ENCODE results near the gene GGCX.

The GGCX gene

GRCh38 chr2:85591563-85591962 lies 30.3 kb upstream of the GGCX start:
- peaks cover 2% of the 10 kb centered on the region for H3K4me1 ChIP-seq (ENCODE audit: insufficient read depth, insufficient read length)

GRCh38 chr2:85590950-85591349 lies 29.7 kb upstream of the GGCX start:
- no peaks in the 10 kb centered on the region for H3K9me3 ChIP-seq (ENCODE audit: insufficient read depth, low read length)
- H3K36me3 ChIP-seq (ENCODE audit: insufficient read depth, insufficient read length, low read length) = no peaks in the 10 kb centered on the region
- no peak overlapping the region for H3K4me3 ChIP-seq (ENCODE audit: insufficient read length, low read depth)
- H3K9ac ChIP-seq (ENCODE audit: insufficient read length, low read depth) = no peak overlapping the region
- DNase-seq (ENCODE audit: low read depth, low spot score) = no peak
- no peak for TF ChIP-seq YY1 (IDR thresholded peaks at IDR 0.05; ENCODE audit: insufficient read depth, insufficient read length)
- H3K27me3 ChIP-seq (ENCODE audit: insufficient read depth, insufficient read length) = peaks cover 4% of the 10 kb centered on the region
- peaks cover 2% of the 10 kb centered on the region for H3K4me1 ChIP-seq (ENCODE audit: insufficient read depth, insufficient read length)

More at GRCh38 chr2:85591563-85591962, 30.3 kb upstream of the GGCX start:
- no peak for TF ChIP-seq YY1 (IDR thresholded peaks at IDR 0.05; ENCODE audit: insufficient read depth, insufficient read length)
- TF ChIP-seq SUZ12 (IDR thresholded peaks at IDR 0.05; ENCODE audit: extremely low read depth, insufficient read depth, insufficient read length) = no peak
- no peak for TF ChIP-seq ZNF274 (IDR thresholded peaks at IDR 0.05; ENCODE audit: low read depth, low read length)
- DNase-seq (ENCODE audit: low read depth, low spot score) = no peak
- H3K27me3 ChIP-seq (ENCODE audit: insufficient read depth, insufficient read length) = peaks cover under 1% of the 10 kb centered on the region
- no peak overlapping the region for H3K4me3 ChIP-seq (ENCODE audit: insufficient read length, low read depth)
- no peaks in the 10 kb centered on the region for H3K9me3 ChIP-seq (ENCODE audit: insufficient read depth, low read length)
- H3K36me3 ChIP-seq (ENCODE audit: insufficient read depth, insufficient read length, low read length) = peaks cover 2% of the 10 kb centered on the region
- H3K9ac ChIP-seq (ENCODE audit: insufficient read length, low read depth) = no peak overlapping the region

- peaks cover 4% of the 10 kb centered on the region for H3K4me1 ChIP-seq (ENCODE audit: insufficient read depth, insufficient read length)
- no peak for DNase-seq (ENCODE audit: low read depth, low spot score)
- H3K36me3 ChIP-seq (ENCODE audit: insufficient read depth, insufficient read length, low read length) = no peaks in the 10 kb centered on the region
- TF ChIP-seq SUZ12 (IDR thresholded peaks at IDR 0.05; ENCODE audit: extremely low read depth, insufficient read depth, insufficient read length) = no peak
- no peak for TF ChIP-seq ZNF274 (IDR thresholded peaks at IDR 0.05; ENCODE audit: low read depth, low read length)
- no peak for TF ChIP-seq YY1 (IDR thresholded peaks at IDR 0.05; ENCODE audit: insufficient read depth, insufficient read length)
- no peak overlapping the region for H3K9ac ChIP-seq (ENCODE audit: insufficient read length, low read depth)
- no peaks in the 10 kb centered on the region for H3K9me3 ChIP-seq (ENCODE audit: insufficient read depth, low read length)
- no peak overlapping the region for H3K4me3 ChIP-seq (ENCODE audit: insufficient read length, low read depth)
- peaks cover 12% of the 10 kb centered on the region for H3K27me3 ChIP-seq (ENCODE audit: insufficient read depth, insufficient read length)
Measured at GRCh38 chr2:85589982-85590791, 28.9 kb upstream of the GGCX start.

- H3K9me3 ChIP-seq (ENCODE audit: insufficient read depth, low read length) = no peaks in the 10 kb centered on the region
- no peak for TF ChIP-seq SUZ12 (IDR thresholded peaks at IDR 0.05; ENCODE audit: extremely low read depth, insufficient read depth, insufficient read length)
- TF ChIP-seq YY1 (IDR thresholded peaks at IDR 0.05; ENCODE audit: insufficient read depth, insufficient read length) = no peak
- TF ChIP-seq ZNF274 (IDR thresholded peaks at IDR 0.05; ENCODE audit: low read depth, low read length) = no peak
- peaks cover 7% of the 10 kb centered on the region for H3K4me1 ChIP-seq (ENCODE audit: insufficient read depth, insufficient read length)
- no peak overlapping the region for H3K9ac ChIP-seq (ENCODE audit: insufficient read length, low read depth)
- no peak for DNase-seq (ENCODE audit: low read depth, low spot score)
- H3K27me3 ChIP-seq (ENCODE audit: insufficient read depth, insufficient read length) = peaks cover 22% of the 10 kb centered on the region
- H3K36me3 ChIP-seq (ENCODE audit: insufficient read depth, insufficient read length, low read length) = no peaks in the 10 kb centered on the region
- no peak overlapping the region for H3K4me3 ChIP-seq (ENCODE audit: insufficient read length, low read depth)
Measured at GRCh38 chr2:85589181-85589580, 27.9 kb upstream of the GGCX start.

- no peak for DNase-seq (ENCODE audit: low read depth, low spot score)
- TF ChIP-seq YY1 (IDR thresholded peaks at IDR 0.05; ENCODE audit: insufficient read depth, insufficient read length) (no peak), ZNF274 (IDR thresholded peaks at IDR 0.05; ENCODE audit: low read depth, low read length) (no peak), SUZ12 (IDR thresholded peaks at IDR 0.05; ENCODE audit: extremely low read depth, insufficient read depth, insufficient read length) (no peak)
- no peaks in the 10 kb centered on the region for H3K9me3 ChIP-seq (ENCODE audit: insufficient read depth, low read length)
- H3K36me3 ChIP-seq (ENCODE audit: insufficient read depth, insufficient read length, low read length) = no peaks in the 10 kb centered on the region
- no peak overlapping the region for H3K4me3 ChIP-seq (ENCODE audit: insufficient read length, low read depth)
- H3K4me1 ChIP-seq (ENCODE audit: insufficient read depth, insufficient read length) = peaks cover 7% of the 10 kb centered on the region
- H3K27me3 ChIP-seq (ENCODE audit: insufficient read depth, insufficient read length) = peaks cover 27% of the 10 kb centered on the region
- no peak overlapping the region for H3K9ac ChIP-seq (ENCODE audit: insufficient read length, low read depth)
Measured at GRCh38 chr2:85588645-85589044, 27.4 kb upstream of the GGCX start.

- Histone ChIP-seq H3K9me3 (ENCODE audit: insufficient read depth, low read length) (no peaks in the 10 kb centered on the region), H3K4me3 (ENCODE audit: insufficient read length, low read depth) (no peak overlapping the region), H3K27me3 (ENCODE audit: insufficient read depth, insufficient read length) (peaks cover 31% of the 10 kb centered on the region), H3K9ac (ENCODE audit: insufficient read length, low read depth) (no peak overlapping the region), H3K4me1 (ENCODE audit: insufficient read depth, insufficient read length) (peaks cover 7% of the 10 kb centered on the region), H3K36me3 (ENCODE audit: insufficient read depth, insufficient read length, low read length) (no peaks in the 10 kb centered on the region)
- TF ChIP-seq YY1 (IDR thresholded peaks at IDR 0.05; ENCODE audit: insufficient read depth, insufficient read length) (no peak), ZNF274 (IDR thresholded peaks at IDR 0.05; ENCODE audit: low read depth, low read length) (no peak), SUZ12 (IDR thresholded peaks at IDR 0.05; ENCODE audit: extremely low read depth, insufficient read depth, insufficient read length) (no peak)
- DNase-seq (ENCODE audit: low read depth, low spot score) = no peak
Measured at GRCh38 chr2:85588236-85588635, 26.9 kb upstream of the GGCX start.

- Histone ChIP-seq H3K9ac (ENCODE audit: insufficient read length, low read depth) (no peak overlapping the region), H3K9me3 (ENCODE audit: insufficient read depth, low read length) (no peaks in the 10 kb centered on the region), H3K4me3 (ENCODE audit: insufficient read length, low read depth) (no peak overlapping the region), H3K36me3 (ENCODE audit: insufficient read depth, insufficient read length, low read length) (no peaks in the 10 kb centered on the region), H3K27me3 (ENCODE audit: insufficient read depth, insufficient read length) (peaks cover 51% of the 10 kb centered on the region), H3K4me1 (ENCODE audit: insufficient read depth, insufficient read length) (peaks cover 7% of the 10 kb centered on the region)
- DNase-seq (ENCODE audit: low read depth, low spot score) = no peak
- TF ChIP-seq SUZ12 (IDR thresholded peaks at IDR 0.05; ENCODE audit: extremely low read depth, insufficient read depth, insufficient read length) (no peak), YY1 (IDR thresholded peaks at IDR 0.05; ENCODE audit: insufficient read depth, insufficient read length) (no peak), ZNF274 (IDR thresholded peaks at IDR 0.05; ENCODE audit: low read depth, low read length) (no peak)
Measured at GRCh38 chr2:85585781-85586105, 24.4 kb upstream of the GGCX start.
